LHCN-M2 (cell line): ENCODE measurements around the gene RCOR1. TPM values are rescaled to one million over a fixed set of nuclear protein-coding genes. Genes with fewer than 3 reads are reported as not detected.
"Not testable (repeated sequence)": the region's sequence is repeated elsewhere in the genome, so short reads cannot be mapped to it uniquely, and the experiment has no call there.

Source experiments
- DNase-seq: peaks from one replicate; pipeline ENCODE4 v3.0.0-alpha.2; 2012; ENCODE audit warnings: low read depth
- total RNA-seq: library from RNA; depleted of rRNA; stranded (reverse); fragments of >200 nt; gene quantifications from 2 replicates; pipeline ENCODE4 v1.2.3, GENCODE V29; 2014

The RCOR1 gene
- total RNA-seq, 1 experiment from 2014 or later: 18.7 TPM

DNA sequence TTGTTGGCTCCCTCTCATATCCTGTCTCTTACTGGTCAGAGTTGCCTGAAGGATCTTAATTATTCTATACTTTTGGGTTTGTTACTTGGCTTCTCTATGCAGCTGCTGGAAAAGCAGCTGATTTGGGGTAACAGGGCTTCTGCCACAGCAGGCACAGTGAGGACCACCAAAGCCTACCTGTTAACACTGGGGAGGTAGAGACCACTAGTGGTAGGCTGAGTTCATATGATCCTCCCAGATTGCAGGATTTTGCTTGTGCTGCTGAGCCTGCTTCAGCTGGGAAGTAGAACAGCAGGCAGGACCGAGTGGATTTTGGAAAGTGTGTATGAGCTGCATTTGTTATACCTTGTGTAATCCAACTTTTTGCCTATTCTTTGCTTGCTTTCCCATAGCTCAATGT lies 34.1 kb downstream of the RCOR1 start:
- DNase-seq: no peak

DNA sequence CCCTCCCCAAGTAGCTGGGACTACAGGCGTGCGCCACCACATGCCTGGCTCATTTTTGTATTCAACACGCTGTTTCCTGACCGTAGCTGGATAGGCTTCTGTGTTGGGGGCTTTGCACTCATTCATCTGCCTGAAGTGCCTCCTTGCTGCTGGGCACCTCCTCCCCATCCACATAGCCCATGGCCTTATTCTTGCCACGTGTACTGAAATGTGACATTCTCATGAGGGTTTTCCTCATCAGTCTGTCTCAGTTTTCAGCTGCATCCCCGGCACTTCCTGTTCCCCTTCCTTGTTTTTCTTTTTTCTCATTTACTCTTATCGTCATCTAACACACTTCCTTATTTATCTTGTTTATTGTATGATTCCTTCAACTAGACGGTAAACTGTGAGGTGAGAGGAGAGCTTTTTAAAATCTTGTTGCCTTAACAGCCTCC lies 36.6 kb downstream of the RCOR1 start:
- DNase-seq: no peak

DNA sequence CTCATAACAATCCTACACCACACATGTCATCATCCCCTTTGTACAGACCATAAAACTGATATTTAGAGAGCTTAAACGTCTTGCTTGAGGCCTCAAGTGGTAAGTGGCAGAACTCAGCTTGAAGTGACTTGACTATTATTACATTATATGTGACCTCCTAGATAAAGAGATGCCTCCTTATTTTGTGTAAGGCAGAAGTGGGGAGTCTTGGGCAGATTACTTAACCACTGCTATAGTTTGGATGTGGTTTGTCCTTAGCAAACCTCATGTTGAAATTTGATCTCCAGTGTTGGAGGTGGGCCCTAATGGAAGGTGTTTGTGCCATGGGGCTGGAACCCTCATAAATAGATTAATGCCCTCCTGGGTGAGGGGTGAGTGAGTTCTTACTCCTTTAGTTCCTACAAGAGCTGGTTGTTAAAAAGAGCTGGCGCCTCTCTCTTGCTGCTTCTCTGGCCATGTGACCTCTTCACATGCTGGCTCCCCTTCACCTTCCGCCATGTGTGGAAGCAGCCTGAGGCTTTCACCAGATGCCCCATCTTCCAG lies 37.4 kb downstream of the RCOR1 start:
- no peak for DNase-seq

DNA sequence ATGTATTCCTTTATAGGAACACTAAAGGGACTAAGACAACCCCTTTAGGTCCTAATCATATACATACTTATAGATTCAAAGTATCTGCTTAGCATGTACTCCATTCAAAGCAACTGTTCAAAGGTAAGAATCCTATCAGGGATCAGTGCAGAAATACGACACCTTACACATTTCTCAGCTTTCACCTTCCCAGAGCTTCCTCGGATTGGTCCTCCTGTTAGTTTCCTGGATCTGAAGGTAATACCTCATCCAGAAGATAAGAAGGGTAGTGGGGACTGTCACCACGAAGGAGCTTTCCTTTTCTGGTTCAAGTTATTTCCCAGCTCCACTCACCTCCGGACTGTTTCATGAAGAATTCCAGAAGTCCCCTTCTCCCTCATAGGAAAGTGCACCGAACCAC lies 38.0 kb downstream of the RCOR1 start:
- DNase-seq: no peak

DNA sequence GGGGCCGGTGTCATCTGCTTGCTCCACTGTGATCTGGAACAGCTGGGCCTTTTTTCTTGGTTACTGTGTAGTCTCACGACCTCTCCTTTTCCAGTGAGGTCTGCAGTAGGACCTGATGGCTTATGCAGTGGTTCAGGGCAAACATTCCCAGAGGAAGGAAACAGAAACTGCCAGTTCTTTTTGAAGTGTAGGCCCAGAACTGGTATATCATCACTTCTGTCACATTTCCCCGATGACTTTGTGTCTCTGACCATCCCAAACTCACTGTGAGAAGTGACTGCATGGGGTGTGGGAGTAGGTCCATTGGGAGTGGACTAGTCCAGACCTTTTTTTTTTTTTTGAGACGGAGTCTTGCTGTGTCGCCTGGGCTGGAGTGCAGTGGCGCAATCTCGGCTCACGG lies 38.4 kb downstream of the RCOR1 start:
- no peak for DNase-seq

DNA sequence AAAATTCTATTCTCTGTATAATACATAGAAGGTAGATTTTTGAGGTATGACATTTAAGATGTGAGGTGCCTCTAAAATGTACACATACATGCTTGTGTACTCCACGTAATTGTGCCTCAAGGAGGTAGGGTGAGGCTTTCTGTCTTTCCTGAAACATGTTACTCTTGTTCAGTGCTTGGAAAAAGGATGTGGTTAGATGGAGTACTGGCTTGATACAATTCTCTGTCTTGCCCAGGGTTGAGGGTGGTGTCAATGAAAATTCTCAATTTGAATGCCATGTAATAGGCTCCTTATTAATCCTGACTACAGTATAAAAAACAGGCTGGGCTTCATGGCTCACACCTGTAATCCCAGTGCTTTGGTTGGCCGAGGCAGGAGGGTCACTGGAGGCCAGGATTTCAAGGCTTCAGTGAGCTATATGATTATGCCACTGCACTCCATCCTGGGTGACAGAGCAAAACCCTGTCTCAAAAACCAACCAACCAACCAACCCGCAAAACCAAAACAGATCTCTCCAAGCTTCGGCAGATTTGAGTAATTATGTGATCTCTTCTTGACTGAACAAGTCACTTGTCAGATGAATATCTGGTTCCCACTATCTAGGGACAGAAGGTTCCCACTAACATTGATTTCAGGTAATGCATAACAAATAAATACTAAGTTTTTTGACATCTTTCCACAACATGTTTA lies 41.6 kb downstream of the RCOR1 start:
- DNase-seq: no peak

DNA sequence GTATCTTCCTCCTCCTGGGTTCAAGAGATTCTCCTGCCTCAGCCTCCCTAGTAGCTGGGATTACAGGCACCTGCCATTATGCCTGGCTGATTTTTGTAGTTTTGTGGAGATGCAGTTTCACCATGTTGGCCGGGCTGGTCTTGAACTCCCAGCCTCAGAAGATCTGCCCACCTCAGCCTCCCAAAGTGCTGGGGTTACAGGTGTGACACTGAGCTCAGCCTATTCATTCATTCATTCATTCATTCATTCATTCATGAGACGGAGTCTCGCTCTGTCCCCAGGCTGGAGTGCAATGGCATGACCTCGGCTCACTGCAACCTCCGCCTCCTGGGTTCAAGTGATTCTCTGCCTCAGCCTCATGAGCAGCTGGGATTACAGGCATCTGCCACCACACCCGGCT lies 47.2 kb downstream of the RCOR1 start:
- DNase-seq: not testable (repeated sequence)

DNA sequence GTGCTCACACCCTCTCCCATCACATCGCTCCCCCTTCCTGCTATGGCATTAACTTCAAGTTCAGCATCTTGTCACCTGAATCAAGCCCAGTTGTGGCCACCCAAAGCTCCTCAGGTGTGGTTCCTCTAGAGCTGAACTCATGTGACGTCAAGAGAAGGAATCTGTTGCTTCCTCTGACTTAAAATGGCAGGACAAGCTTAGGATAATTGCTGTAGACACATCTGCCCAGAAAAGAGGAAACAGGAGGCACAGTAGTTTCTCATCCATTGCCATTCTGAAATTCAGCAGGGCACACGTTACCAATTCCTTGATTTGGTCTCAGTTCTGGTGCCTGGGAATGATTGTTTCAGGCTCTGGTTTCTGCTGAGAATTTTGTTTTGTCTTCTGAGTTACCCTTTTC lies 52.1 kb downstream of the RCOR1 start:
- DNase-seq: no peak

DNA sequence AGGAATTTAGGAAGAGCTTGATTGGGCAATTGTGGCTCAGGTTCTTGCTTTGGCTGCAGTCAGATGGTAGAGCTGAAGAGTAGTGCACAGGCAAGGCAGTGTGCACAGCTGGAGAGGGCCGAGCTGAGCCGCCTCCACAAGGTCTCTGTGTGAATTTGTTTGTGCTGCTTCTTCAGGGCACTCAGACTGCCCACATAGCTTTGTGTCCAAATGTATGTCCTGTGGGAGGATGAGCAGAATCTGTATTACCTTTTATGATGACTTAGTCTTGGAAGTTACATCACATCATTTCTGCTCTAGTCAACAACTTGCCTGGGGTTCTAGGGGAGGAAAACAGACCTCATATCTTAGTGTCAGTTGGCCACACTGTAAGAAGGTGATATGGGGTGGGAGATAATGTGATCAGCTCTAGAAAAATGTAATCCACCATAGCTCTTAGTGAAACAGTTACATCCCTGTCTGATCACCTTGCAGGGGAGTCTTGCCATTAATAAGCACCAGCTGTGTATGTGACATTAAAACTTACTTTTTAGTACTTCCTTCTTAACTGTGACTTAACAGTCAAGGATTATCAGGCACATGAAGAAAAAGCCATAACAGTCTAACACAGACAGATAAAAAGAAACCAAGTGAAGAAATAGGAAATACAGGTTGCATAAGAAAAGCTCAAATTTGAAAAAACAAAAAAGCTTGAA lies 53.4 kb downstream of the RCOR1 start:
- DNase-seq: no peak

DNA sequence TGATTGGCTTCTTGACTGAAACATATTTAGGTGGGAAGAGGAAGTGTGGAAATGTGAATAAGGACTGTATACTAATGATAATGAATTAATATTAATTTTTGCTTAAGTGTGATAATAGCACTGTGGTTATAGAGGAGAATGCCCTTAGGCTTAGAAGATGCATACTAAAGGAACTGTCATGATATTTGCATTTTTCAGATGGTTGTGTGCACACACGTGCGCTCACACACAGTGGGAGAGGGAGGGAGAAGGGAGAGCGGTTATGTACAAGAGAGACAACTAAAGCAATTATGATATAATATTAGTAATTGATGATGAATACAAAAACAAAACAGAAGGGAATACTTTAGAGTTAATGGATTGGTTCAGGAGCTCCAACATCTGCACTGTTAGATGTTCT lies 54.2 kb downstream of the RCOR1 start:
- no peak for DNase-seq

DNA sequence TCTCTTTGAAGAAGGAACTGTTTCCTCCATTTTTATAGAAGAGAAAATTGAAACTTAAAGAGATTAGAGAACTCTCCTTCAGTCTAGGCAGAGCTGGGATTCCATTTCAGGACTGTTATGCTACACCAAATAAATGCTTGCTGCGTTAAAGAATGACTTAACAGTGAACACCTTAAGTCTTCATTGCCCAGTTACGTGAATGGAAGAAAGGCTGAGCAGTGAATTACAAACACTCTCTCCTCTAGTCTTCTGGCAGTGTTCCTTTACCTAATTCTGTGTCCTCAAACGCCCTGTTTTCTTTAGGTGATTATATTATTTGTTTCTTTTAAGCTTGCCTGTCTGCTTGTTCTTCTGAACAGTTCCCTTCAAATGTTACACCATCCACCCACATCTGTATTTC lies 59.7 kb downstream of the RCOR1 start:
- DNase-seq: no peak

DNA sequence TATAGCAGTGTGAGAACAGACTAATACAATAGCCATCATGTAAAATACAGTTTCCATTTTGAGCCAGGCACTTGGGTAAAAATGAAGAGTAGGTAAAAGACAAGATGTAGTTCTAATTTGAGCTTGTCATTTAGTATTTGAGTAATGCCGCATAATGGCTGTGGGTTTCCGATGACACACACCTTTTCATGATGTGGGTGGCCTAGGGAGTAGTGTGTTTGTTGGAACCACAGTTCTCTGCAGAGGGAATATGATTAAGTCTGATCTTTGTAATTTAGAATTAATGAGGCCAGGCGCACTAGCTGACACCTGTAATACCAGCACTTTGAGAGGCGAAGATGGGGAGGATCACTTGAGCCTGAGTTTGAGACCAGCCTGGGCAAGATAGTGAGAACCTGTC lies 61.8 kb downstream of the RCOR1 start:
- no peak for DNase-seq

DNA sequence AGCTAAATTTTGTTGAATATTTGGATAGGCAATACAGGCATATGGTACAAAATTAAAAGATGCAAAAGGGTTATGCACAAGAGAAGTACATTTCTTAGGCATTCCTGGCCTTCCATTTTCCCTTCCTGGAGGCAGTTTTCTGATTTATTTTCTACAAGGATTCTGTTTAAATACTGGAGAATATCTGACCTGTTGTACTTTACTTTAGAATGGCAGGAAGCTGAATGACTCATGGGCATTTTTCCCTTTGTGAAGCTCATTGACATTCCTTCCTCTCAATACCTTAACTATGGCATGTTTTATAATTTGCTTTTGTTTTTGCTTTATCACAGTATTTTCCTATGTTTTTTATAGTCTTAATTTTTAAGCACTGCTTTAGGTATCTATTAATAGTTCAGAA lies 62.7 kb downstream of the RCOR1 start:
- peak; percentile 30 for DNase-seq

DNA sequence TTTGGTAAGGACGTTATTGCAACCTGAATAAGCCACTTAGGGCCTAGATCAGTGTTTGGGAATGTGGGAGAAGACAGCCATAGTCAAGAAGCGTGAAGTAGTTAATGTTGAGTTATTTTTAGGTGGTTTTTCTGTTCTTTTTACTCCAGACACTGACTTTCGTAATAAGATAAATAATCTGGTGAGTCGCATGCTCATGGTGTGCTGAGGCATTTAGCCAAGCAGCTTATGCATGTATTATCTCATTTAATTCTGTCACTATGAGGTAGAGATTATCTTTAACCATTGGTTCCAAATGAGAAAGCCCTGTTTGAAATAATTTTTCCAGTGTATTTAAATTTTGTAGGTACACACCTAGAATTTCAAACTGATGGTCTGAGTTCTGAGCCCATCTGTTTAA lies 67.3 kb downstream of the RCOR1 start:
- DNase-seq: peak; percentile 47

DNA sequence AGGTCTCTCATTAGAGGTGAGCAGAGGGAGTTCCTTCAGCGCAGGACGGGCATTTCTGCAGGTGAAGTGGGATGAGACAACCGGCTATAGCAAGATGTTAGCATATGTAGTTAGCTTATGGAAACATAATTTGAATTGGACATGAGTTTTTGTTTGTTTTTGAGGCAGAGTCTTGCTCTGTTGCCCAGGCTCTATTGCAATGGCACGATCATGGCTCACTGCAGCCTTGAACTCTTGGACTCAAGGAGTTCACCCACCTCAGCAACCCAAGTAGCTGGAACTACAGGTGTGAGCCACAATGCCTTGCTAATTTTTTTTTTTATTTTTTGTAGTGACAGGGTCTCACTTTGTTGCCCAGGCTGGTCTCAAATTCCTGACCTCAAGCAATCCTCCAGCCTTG lies 69.2 kb downstream of the RCOR1 start:
- DNase-seq: no peak

DNA sequence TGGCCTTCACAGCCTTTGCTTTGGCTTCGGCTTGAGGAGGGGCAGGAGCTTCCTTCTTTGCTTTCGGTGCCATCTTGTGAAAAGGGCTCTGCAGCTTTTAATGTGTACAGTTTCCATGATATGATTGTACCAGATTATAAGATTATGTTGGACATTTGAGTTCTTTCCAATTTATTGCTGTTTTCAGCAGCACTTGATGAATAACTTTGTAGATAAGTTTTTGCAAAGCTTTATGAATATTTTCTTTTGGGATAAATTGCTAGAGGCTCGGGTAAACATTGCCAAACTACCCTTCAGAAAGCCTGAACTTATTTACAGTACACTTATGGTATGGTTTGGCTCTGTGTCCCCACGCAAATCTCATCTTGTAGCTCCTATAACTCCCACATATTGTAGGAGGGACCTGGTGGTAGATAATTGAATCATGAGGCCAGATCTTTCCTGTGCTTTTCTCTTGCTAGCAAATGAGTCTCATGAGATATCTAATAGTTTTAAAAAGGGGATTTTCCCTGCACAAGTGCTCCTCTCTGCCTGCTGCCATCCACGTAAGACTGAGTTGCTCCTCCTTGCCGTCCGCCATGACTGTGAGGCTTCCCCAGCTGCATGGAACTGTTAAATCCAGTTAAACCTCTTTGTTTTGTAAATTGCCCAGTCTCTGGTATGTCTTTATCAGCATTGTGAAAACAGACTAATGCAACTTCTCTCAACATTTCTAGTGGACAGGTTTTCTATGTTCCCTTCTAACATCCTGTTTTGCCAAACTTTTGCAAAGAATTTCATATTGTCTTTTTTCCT lies 70.4 kb downstream of the RCOR1 start:
- no peak for DNase-seq

DNA sequence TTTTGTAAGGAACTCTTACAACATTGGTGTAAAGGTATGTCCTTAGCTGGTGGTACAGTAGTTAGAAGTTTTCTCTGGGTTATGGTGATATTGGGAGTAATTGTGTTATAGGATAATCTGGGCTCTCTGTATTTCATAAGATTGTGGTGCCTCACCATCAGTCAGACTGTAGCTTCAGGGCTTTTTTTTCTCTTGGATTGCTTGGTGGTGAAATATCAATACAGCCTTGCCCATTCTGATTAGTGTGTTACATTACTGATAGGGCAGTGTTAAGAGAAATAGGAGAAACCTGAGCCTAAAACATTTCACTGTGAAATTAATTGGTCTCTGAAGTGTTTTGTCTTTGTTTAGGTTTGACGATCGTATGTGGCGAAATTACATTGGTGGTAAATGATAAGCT lies 71.0 kb downstream of the RCOR1 start:
- no peak for DNase-seq

DNA sequence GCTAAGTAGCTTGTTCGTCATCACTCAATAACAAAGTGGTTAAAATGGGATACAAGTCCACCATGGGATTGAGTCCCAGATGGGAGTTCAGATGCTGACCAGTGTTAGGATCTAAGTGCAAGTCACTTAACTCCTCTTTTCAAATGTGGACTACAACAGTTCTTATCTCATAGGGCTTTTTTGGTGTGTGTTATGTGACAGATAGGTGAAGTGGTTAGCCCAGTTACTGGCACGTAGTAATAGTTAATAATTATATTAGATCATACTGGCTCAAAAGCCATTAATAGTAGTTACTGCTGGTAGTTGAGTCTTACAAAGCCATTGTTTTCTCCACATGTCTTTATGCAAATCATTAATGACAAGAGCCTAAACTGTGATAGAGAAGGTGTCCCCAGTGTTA lies 73.2 kb downstream of the RCOR1 start:
- no peak for DNase-seq

DNA sequence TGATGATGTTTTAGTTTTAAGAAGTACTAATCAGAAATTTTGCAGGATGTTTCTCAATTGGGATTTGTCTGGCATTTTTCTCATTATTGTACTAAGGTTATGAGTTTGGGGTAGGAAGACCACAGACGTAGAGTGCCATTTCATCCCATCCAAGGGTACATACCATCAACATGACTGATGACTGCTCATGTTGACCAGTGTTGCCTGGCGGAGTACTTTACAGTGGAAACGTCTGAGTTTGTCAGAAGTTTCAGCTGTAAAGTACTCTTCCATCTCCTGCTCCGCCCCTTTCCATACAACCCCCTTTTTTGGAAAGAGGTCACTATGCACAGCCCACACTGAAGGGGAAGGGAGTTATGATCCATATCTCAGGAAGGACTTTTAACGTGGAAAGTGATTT lies 74.2 kb downstream of the RCOR1 start:
- no peak for DNase-seq

DNA sequence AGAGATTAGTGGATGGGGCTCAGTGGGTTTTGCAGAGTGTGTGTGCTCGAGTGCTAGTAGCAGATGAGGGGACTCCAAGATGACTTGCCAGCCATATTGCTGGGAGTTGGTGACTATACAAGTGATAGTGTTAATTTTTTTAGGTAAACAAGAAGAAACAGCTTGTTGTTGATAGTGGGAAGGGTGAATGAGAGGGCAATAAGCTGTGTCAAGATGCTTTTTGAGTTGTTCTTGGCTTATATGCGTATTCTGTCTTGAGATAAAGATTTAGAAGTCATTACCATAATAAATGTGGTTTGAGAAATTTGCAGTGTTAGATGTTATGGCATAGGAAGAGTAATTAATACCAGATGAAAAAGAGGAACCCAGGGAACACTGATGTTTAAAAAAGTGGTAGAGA lies 75.3 kb downstream of the RCOR1 start:
- DNase-seq: no peak

DNA sequence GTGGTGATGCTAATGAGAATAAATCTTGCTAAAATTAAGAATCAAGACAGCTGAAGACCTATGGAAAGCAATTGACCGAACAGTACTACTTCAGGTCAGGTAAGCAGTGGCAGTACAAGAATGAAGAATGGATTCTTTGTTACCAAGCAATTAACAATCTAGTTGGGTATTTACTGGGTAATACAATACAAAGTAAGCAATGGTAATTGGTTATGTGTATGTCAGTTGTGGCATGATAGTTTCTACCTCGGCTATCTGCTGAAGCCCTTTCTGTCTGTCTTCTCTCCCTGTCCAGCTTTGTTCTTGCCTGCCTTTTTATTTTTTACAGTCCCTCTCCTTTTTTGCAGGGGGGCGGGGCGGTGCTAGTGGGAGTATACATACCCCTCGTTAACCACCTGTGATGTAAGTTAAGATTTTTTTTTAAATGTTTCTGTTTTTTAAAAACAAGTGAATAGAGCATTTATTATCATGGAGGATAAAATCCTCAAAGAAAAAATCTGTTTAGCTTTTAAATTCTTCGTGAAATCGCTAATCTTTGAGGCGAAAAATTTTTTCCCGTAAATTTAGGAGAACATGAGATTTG lies 75.9 kb downstream of the RCOR1 start:
- DNase-seq: no peak

DNA sequence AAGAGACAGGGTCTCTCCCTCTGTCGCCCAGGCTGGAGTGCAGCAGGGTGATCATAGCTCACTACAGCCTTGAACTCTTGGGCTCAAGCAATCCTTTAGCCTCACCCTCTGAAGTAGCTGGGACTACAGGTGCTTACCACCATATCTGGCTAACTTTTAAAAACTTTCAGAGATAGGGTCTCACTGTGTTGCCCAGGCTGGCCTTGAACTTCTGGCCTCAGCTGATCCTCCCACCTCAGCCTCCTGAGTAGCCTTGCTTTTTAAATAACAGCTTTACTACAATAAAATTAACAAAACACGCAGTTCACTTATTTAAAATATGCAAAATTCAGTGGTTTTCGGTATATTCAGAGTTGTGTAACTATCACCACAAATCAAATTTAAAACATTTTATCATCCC lies 79.0 kb downstream of the RCOR1 start:
- no peak for DNase-seq
